ENCODE measurements around the gene MYO1D. TPM values are rescaled to one million over a fixed set of nuclear protein-coding genes. Genes with fewer than 3 reads are reported as not detected.
"Not testable (repeated sequence)": the region's sequence is repeated elsewhere in the genome, so short reads cannot be mapped to it uniquely, and the experiment has no call there.

Gene MYO1D
- total RNA-seq, 2 donors from 2014 or later = 42.9 to 43.7 TPM

DNA sequence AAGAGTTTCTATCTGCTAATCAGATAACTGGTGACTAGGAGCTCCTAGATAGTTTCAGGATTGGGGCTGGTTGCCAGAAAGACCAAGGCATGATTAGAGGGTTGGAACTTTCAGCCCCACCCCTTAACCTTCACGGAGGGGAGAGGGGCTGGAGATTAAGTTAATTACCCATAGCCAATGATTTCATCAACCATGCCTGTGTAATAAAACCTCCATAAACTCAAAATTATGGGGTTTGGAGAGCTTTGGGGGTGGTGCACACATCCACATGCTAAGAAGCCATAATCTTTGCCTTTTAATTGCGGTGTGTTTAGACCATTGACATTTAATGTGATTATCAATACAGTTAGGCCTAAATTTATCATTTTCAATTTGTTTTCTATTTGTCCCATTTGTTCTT lies 228.5 kb downstream of the MYO1D start:
- no peak for DNase-seq
- Mint-ChIP-seq H3K27me3 (ENCODE audit: insufficient read depth) (no peaks in the 10 kb centered on the region), H3K9me3 (peaks cover 42% of the 10 kb centered on the region), H3K4me1 (peaks cover 14% of the 10 kb centered on the region), H3K27ac (no peak overlapping the region), H3K36me3 (ENCODE audit: low read depth) (peaks cover 59% of the 10 kb centered on the region), H3K4me3 (no peak overlapping the region)
- WGBS, 2 experiments (ENCODE audit: insufficient coverage in 1 of 2, insufficient read length in 1 of 2) = 100% methylated on average over 1 of the region's 2 CpGs
- Histone ChIP-seq H3K4me3 (ENCODE audit: low read length) (peak overlapping the region; percentile 64), H3K9ac (ENCODE audit: extremely low read depth, low read length, poor library complexity, severe bottlenecking) (no peak overlapping the region), H3K9me3 (ENCODE audit: control insufficient read depth, low read length) (peaks cover 40% of the 10 kb centered on the region), H3K36me3 (ENCODE audit: control insufficient read depth, insufficient read depth, low read length) (peaks cover 38% of the 10 kb centered on the region), H3K4me1 (ENCODE audit: control insufficient read depth, insufficient read depth, low read length) (peaks cover 2% of the 10 kb centered on the region), H3K27me3 (ENCODE audit: control insufficient read depth, insufficient read depth, low read length, poor library complexity, severe bottlenecking) (no peaks in the 10 kb centered on the region), H3K27ac (ENCODE audit: low read depth, low read length) (no peak overlapping the region)
- TF ChIP-seq, protein P1, sequence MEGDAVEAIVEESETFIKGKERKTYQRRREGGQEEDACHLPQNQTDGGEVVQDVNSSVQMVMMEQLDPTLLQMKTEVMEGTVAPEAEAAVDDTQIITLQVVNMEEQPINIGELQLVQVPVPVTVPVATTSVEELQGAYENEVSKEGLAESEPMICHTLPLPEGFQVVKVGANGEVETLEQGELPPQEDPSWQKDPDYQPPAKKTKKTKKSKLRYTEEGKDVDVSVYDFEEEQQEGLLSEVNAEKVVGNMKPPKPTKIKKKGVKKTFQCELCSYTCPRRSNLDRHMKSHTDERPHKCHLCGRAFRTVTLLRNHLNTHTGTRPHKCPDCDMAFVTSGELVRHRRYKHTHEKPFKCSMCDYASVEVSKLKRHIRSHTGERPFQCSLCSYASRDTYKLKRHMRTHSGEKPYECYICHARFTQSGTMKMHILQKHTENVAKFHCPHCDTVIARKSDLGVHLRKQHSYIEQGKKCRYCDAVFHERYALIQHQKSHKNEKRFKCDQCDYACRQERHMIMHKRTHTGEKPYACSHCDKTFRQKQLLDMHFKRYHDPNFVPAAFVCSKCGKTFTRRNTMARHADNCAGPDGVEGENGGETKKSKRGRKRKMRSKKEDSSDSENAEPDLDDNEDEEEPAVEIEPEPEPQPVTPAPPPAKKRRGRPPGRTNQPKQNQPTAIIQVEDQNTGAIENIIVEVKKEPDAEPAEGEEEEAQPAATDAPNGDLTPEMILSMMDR (conservative IDR thresholded peaks at IDR 0.05) = no peak

DNA sequence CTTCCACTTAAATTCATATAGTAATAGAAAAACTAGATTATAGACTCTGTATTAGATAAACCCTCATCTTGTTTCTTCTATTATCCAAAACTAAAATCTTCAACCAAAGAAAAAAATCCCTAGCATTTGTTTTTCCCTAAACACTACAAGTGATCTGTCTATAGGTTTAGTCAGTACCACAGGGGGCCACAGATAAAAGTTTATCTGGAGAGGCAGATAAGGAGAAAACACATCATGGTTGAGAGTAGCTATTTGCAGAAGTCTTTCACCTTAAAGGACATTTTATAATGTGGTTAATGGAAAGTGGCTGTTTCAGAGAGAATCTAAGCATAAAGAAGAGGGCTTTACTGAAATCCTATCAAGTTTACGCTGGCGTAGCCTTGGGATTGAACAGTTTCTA lies 230.0 kb downstream of the MYO1D start:
- peaks cover 30% of the 10 kb centered on the region for H3K36me3 ChIP-seq (ENCODE audit: control insufficient read depth, insufficient read depth, low read length)
- no peak overlapping the region for H3K9ac ChIP-seq (ENCODE audit: extremely low read depth, low read length, poor library complexity, severe bottlenecking)
- peaks cover 22% of the 10 kb centered on the region for H3K4me1 Mint-ChIP-seq
- H3K4me3 ChIP-seq (ENCODE audit: low read length) = peak overlapping the region; percentile 14
- H3K4me3 Mint-ChIP-seq = no peak overlapping the region
- no peak for DNase-seq
- H3K27ac ChIP-seq (ENCODE audit: low read depth, low read length) = no peak overlapping the region
- peaks cover 38% of the 10 kb centered on the region for H3K9me3 ChIP-seq (ENCODE audit: control insufficient read depth, low read length)
- H3K9me3 Mint-ChIP-seq = peaks cover 48% of the 10 kb centered on the region
- peaks cover 48% of the 10 kb centered on the region for H3K36me3 Mint-ChIP-seq (ENCODE audit: low read depth)
- no peaks in the 10 kb centered on the region for H3K27me3 ChIP-seq (ENCODE audit: control insufficient read depth, insufficient read depth, low read length, poor library complexity, severe bottlenecking)
- TF ChIP-seq, protein P1 (conservative IDR thresholded peaks at IDR 0.05) = no peak
- peak overlapping the region; percentile 79 for H3K27ac Mint-ChIP-seq
- 41 to 91% methylated on average over 2 of the region's 2 CpGs for WGBS, 2 experiments (ENCODE audit: insufficient coverage in 1 of 2, insufficient read length in 1 of 2)
- H3K4me1 ChIP-seq (ENCODE audit: control insufficient read depth, insufficient read depth, low read length) = peaks cover 2% of the 10 kb centered on the region
- H3K27me3 Mint-ChIP-seq (ENCODE audit: insufficient read depth) = no peaks in the 10 kb centered on the region

DNA sequence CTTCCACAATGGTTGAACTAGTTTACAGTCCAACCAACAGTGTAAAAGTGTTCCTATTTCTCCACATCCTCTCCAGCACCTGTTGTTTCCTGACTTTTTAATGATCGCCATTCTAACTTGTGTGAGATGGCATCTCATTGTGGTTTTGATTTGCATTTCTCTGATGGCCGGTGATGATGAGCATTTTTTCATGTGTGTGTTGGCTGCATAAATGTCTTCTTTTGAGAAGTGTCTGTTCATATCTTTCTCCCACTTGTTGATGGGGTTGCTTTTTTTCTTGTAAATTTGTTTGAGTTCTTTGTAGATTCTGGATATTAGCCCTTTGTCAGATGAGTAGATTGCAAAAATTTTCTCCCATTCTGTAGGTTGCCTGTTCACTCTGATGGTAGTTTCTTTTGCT lies 235.4 kb downstream of the MYO1D start:
- Mint-ChIP-seq H3K9me3 (peaks cover 23% of the 10 kb centered on the region), H3K36me3 (ENCODE audit: low read depth) (peaks cover 16% of the 10 kb centered on the region)
- H3K4me1 Mint-ChIP-seq; H3K9me3 ChIP-seq (ENCODE audit: control insufficient read depth, low read length); H3K36me3 ChIP-seq (ENCODE audit: control insufficient read depth, insufficient read depth, low read length); H3K27ac ChIP-seq (ENCODE audit: low read depth, low read length); H3K27me3 Mint-ChIP-seq (ENCODE audit: insufficient read depth); H3K27ac Mint-ChIP-seq; DNase-seq; H3K27me3 ChIP-seq (ENCODE audit: control insufficient read depth, insufficient read depth, low read length, poor library complexity, severe bottlenecking); H3K4me3 ChIP-seq (ENCODE audit: low read length); H3K9ac ChIP-seq (ENCODE audit: extremely low read depth, low read length, poor library complexity, severe bottlenecking); H3K4me1 ChIP-seq (ENCODE audit: control insufficient read depth, insufficient read depth, low read length); H3K4me3 Mint-ChIP-seq: not testable (repeated sequence)
- WGBS, 2 experiments (ENCODE audit: insufficient coverage in 1 of 2, insufficient read length in 1 of 2) = 92% methylated on average over 2 of the region's 2 CpGs; no CpG with 5 or more reads in 1 of the 2 experiments

DNA sequence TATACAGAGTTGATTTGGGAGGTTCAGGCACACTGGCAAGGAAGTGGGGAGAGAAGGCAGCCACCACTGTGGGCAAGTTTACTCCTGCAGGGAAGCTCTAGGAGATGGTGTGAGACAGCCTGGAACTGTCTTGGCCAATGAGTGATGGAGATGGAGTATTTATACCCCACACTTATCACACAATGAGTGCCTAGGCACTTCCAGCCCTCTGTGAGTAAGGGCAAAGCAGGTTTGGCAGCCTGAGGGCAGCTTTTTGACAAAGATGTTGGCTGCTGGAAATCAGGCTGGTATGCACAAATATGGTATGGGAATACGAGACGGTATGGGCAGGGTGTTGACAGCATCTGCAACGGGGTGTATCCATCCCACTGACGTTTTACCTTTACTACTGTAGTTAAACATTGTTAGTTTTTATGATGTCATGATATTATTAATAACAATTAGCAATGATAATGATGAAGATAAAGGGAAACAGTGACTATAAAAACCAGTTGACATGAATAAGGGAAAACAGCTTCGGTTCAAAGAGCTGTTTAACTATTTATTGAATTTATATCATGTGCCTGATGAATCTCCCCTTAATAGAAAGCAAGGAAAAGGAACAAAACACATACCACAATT lies 240.2 kb downstream of the MYO1D start:
- no peak overlapping the region for H3K27ac Mint-ChIP-seq
- H3K27me3 Mint-ChIP-seq (ENCODE audit: insufficient read depth) = no peaks in the 10 kb centered on the region
- H3K4me3 Mint-ChIP-seq = no peak overlapping the region
- H3K9me3 ChIP-seq (ENCODE audit: control insufficient read depth, low read length) = no peaks in the 10 kb centered on the region
- no peak overlapping the region for H3K27ac ChIP-seq (ENCODE audit: low read depth, low read length)
- no peaks in the 10 kb centered on the region for H3K4me1 Mint-ChIP-seq
- H3K9me3 Mint-ChIP-seq = peaks cover 7% of the 10 kb centered on the region
- TF ChIP-seq, protein P1 (conservative IDR thresholded peaks at IDR 0.05) = no peak
- H3K4me1 ChIP-seq (ENCODE audit: control insufficient read depth, insufficient read depth, low read length) = no peaks in the 10 kb centered on the region
- 90 to 98% methylated on average over 2 to 4 of the region's 5 CpGs for WGBS, 2 experiments (ENCODE audit: insufficient coverage in 1 of 2, insufficient read length in 1 of 2)
- H3K36me3 ChIP-seq (ENCODE audit: control insufficient read depth, insufficient read depth, low read length) = no peaks in the 10 kb centered on the region
- no peak for DNase-seq
- H3K9ac ChIP-seq (ENCODE audit: extremely low read depth, low read length, poor library complexity, severe bottlenecking) = no peak overlapping the region
- H3K4me3 ChIP-seq (ENCODE audit: low read length) = no peak overlapping the region
- H3K27me3 ChIP-seq (ENCODE audit: control insufficient read depth, insufficient read depth, low read length, poor library complexity, severe bottlenecking) = no peaks in the 10 kb centered on the region
- H3K36me3 Mint-ChIP-seq (ENCODE audit: low read depth) = peaks cover 4% of the 10 kb centered on the region
